GM19438 (cell line): ENCODE data around the gene AFG3L2.

Experiments used
- ATAC-seq: cut with Tn5 transposase; IDR thresholded peaks from one replicate; pipeline ENCODE4 v1.9.1; 2021; ENCODE audit warnings: low read depth; ENCODE audit not compliant: unreplicated experiment

AFG3L2 gene

DNA sequence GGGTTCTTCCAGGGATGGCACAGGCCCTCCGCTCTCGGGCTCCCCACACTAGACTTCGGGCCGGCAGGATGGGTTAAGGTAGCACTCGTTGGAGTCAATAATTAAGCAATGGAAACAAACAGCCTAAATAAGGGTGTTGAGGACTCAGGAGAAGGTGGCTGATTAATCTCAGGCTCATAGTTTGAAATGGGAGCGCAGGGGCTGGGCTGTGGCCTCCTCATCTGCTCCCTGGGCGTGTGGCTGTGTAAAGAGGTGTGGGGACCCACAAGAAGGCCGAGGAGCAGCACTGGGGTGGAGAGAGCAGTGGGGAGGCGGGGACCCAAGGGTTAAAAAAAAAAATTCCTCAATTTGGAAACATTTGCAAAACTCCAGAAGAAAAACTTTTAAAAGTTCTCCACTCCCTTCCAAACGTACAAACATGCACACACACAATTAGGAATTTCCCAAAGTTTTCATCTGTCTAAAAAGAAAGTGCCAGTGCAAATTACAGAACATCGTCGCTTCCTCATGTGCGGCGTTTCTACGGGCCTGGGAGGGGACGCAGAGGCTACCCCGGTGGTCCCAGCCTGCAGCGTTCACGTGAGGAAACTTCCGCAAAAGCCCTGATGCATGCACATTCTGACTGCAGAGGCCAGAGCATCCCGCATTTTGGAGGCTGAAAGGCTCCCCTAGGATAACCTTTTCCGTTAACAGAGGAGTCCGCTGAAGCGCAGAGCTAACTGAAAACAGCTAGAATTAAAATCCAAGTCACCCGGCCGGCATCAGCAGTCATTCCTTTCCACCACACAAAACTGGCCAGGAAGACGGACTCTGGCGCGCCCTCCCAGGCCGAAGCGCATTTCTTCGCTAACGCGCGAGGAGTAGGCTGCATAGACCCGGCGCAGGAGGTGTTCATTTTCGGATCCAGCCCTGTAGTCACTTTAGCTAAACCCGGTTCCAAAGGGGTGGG is 70.0 kb downstream of the AFG3L2 start:
- ATAC-seq: peak; percentile 19

- ATAC-seq: no peak
These were observed 70.9 kb downstream of the AFG3L2 start for GRCh38 chr18:12305930-12306629.

GRCh38 chr18:12305211-12305610 is 71.8 kb downstream of the AFG3L2 start:
- no peak for ATAC-seq

DNA sequence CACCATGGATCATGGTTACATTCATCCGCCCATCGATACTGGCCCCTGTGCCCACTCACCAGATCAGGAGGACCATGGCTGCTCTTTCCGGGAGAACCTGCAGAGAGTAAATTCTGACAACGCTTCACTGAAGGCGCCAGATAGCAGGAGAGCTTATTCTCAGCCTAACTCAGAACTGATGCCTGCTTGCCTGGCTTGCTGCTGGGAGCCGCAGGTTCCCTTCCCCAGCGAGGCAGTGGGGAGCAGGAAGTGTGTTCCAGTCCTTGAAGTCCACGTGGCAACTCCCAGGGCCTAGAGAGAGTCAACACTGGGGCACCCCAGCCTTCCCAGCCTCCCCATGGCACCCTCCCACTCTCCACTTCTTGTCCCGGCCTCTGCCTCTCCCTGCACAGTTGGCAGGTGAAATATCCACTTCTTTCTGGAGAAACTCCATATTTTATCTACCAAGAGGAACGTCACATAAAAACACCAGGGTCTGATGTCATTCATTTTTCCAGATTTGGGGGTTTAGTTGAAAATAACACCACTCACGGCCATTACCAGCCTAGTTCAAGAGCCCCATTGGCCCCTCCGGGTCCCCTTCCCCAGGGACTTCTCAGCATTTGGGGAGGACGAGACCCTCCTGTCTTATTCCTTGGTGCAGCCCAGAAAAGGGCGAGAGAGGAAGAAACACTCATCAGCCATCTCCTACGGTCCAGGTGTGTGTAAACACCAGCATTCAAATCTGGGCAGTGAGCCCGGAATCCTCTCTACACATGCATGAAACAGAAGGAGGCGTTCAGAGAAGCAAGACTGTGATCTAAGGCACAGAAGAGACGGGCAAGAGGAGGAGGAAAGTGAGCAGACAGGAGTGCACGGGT is 72.4 kb downstream of the AFG3L2 start:
- no peak for ATAC-seq

- ATAC-seq: no peak
These were observed 74.5 kb downstream of the AFG3L2 start for GRCh38 chr18:12302391-12303147.

- ATAC-seq: no peak
These were observed 75.6 kb downstream of the AFG3L2 start for GRCh38 chr18:12301263-12302005.

- ATAC-seq: no peak
These were observed 77.2 kb downstream of the AFG3L2 start for GRCh38 chr18:12299862-12300261.

GRCh38 chr18:12296457-12296856 is 80.6 kb downstream of the AFG3L2 start:
- ATAC-seq: no peak

DNA sequence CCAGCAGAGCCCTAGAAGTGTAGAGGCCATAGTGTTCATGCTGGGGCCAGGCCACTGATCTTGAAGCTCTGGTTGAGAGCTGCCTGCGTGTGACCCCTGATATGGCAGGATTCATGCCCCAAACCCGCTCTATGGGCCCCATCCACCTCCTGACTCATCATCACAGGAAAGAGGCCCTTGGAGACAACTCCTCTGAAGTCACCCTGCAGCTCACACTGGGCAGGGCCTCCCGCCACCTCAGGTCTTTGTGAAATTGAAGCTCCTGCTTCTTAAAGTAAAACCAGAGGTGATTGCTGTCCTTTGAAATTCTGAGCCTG is 81.0 kb downstream of the AFG3L2 start:
- no peak for ATAC-seq

DNA sequence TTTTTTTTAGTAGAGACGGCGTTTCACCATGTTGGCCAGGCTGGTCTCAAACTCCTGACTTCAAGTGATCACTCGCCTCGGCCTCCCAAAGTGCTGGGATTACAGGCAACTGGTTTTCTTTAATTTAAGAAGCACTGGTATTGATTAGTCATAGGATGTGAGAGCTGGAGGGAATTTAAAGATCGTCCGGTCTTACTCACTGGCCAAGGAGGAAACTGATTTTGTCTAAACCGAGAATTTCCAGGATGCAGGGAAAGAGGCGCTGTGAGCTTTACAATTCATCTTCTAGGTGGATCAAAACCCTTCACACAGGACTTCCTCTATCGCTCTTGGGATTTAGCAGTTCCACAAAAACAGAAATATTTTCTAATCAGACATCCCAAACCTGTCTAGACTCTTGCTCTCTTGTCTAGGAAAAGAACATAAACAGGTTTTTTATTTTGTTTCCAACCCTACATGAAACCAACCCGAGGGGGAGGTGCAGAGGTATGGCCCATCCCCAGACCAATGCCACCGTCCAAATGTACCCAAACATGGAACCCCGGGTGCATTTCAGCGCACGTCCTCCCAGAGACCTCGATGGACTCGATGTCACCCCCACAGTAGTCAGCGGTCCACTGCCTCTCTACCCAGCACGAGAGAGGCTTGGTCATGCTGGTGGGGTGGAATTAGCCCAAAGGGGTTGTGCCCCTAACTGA is 81.5 kb downstream of the AFG3L2 start:
- ATAC-seq: no peak

DNA sequence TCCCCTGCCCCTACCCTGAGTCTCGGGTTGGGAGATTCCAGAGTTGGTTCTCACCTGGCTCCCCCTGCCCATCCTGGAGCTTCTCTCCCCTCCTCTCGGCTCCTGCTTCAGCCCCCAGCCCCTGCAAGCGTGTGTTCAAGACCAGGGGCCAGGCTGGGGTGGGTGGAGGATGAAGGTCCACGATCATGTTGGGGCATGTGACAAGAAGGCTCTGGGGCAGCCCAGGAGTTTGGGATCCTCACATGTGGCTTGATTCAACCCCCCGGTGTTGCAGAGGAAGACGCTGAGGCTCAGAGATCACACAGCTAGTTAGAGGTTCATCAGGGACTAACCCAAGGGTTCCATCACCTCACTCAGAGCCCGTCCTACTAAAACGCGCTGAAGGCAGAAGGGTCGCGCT is 83.2 kb downstream of the AFG3L2 start:
- no peak for ATAC-seq

- no peak for ATAC-seq
These were observed 85.3 kb downstream of the AFG3L2 start for GRCh38 chr18:12291690-12292089.

DNA sequence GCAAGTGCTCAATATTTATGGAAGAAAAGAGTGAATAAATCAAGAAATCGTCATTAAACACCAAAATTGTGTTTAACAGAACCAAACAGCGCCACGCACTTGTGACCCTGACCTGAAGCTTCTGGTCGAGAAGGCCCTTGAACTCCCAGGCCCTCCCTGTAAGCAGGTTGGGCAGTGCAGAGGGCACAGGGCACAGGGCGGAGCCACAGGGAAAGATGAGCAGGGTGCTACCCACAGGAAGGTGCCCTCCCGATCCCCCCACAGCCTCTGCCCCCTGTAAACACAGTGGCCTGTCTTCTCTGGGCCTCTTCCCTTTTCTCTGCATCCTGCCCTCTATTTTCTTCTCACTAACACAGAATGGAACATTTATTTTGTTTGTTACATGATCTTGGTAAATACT is 85.9 kb downstream of the AFG3L2 start:
- ATAC-seq: no peak

DNA sequence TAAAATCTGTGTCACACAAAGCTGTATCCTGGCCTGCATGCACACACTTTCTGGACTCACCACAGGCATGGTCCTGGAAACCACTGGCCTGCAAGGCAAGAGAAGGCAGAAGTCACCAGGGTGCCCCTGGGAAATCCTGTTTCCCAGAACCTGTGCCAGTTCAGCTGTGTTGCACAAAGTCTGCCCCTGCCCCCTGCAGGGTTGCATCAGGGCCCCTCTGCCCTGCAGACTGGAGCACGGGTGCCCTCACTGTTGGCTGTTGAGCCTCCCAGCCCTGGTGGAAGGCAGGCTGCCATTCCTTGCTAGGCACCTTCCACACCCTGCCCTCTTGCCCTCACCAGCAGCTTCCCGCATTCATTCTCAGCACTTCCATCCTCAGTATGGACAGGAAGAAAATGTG is 86.9 kb downstream of the AFG3L2 start:
- no peak for ATAC-seq

DNA sequence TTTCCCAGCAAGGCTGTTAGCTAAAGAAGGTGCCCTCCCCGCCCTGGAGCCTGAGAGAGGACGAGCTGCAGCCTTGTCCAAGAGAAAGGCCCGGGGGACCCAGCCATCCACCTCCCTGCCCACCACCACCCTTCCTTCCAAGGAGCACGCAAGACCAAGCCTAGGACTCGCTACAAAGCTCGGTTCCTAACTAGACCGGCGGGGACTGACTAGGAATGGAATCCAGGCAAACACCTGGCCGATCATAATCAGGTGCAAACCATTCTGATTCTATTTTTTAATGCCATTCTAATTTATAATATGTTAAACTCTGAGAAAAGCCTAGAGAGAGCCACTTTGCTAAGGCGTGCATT is 88.6 kb downstream of the AFG3L2 start:
- ATAC-seq: no peak

GRCh38 chr18:12287684-12288402 is 89.2 kb downstream of the AFG3L2 start:
- no peak for ATAC-seq

DNA sequence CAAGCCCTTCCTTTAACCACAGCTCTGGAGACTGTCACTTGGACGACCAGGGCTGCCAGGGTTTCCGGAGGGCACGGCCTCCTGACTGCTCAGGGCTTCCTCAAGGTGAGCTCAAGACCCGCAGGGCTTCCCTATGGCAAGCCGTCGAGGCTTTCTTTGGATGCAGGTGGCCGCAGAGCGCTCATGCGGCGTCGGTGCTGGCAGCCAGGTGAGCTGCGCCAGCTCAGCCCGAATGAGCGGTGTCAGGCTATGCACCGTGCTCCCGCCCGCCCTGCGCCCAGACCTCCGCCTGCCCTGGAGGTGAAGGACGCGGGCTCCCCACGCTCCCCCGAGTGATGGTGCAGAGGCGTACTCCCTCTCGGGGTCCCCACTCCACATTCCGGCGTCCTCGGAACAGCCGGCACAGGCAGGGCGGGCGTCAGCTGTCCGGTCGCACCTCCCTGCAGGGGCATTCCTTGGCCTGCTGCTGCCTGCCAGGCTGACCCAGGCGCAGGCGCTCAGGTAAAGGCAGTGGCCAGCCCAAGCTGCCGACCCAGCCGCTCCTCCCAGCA is 89.8 kb downstream of the AFG3L2 start:
- no peak for ATAC-seq

DNA sequence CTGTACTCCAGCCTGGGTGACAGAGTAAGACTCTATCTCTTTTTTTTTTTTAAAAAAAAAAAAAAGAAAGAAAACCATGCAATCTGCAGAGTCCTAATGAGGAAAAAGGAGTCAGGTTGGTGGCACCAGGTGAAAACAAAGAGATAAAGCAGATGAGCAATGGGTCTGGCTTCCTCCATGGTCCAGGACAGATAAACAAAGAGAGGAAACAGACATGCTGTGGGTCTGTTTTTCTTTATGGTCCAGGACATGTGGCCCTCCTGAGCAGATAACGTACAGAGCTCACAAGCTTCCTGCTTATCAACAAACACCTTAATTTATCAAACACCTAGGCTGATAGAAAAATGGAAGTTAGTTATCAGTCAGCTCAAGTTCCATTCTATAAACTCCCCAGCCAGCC is 93.4 kb downstream of the AFG3L2 start:
- ATAC-seq: no peak
